DMS79 (cell line): Measurements from ENCODE around the gene CLCN3.
"Not testable (repeated sequence)": the region's sequence is repeated elsewhere in the genome, so short reads cannot be mapped to it uniquely, and the experiment has no call there.

Source experiments
- DNase-seq: peaks from one replicate; lab custom pipeline; 2025; lab: John Stamatoyannopoulos, UW

CLCN3 gene

GRCh38 chr4:169657470-169658107 lies 37.2 kb downstream of the CLCN3 start:
- no peak for DNase-seq

GRCh38 chr4:169658196-169658595 lies 37.8 kb downstream of the CLCN3 start:
- DNase-seq = no peak

GRCh38 chr4:169658975-169659715 lies 38.8 kb downstream of the CLCN3 start:
- DNase-seq = no peak

- peak; percentile 35 for DNase-seq
These were observed 39.6 kb downstream of the CLCN3 start for GRCh38 chr4:169659716-169660670.

- DNase-seq = no peak
These were observed 40.6 kb downstream of the CLCN3 start for GRCh38 chr4:169660929-169661328.

- DNase-seq = no peak
These were observed 41.4 kb downstream of the CLCN3 start for GRCh38 chr4:169661761-169662160.

- no peak for DNase-seq
These were observed 41.8 kb downstream of the CLCN3 start for GRCh38 chr4:169662206-169662605.

GRCh38 chr4:169663402-169663801 lies 43.0 kb downstream of the CLCN3 start:
- no peak for DNase-seq

GRCh38 chr4:169663831-169664230 lies 43.5 kb downstream of the CLCN3 start:
- DNase-seq = no peak

GRCh38 chr4:169664615-169665014 lies 44.2 kb downstream of the CLCN3 start:
- no peak for DNase-seq

GRCh38 chr4:169665046-169665737 lies 44.8 kb downstream of the CLCN3 start:
- DNase-seq = no peak

- no peak for DNase-seq
These were observed 47.8 kb downstream of the CLCN3 start for GRCh38 chr4:169668069-169668721.

GRCh38 chr4:169675825-169676224 lies 55.4 kb downstream of the CLCN3 start:
- DNase-seq = no peak

- no peak for DNase-seq
These were observed 56.9 kb downstream of the CLCN3 start for GRCh38 chr4:169677150-169677748.

GRCh38 chr4:169678486-169678885 lies 58.1 kb downstream of the CLCN3 start:
- DNase-seq = not testable (repeated sequence)

GRCh38 chr4:169678951-169679591 lies 58.7 kb downstream of the CLCN3 start:
- not testable (repeated sequence) for DNase-seq

- DNase-seq = no peak
These were observed 62.1 kb downstream of the CLCN3 start for GRCh38 chr4:169682372-169683047.

GRCh38 chr4:169689681-169690080 lies 69.3 kb downstream of the CLCN3 start:
- no peak for DNase-seq

- DNase-seq = no peak
These were observed 70.4 kb downstream of the CLCN3 start for GRCh38 chr4:169690787-169691186.

- no peak for DNase-seq
These were observed 78.0 kb downstream of the CLCN3 start for GRCh38 chr4:169698331-169698730.
